OCI-LY3 (cell line): ENCODE data around the gene VWA1.
A peak's percentile ranks its signal among the peaks of the same experiment; 100 is the strongest.
"Not testable (repeated sequence)": the region's sequence is repeated elsewhere in the genome, so short reads cannot be mapped to it uniquely, and the experiment has no call there.

Experiments
- H2AFZ ChIP-seq: fragments of 200-600, 300-600 bp; shearing (Covaris generic); 2 replicates; pipeline ENCODE4 v1.6.0; 2014; ENCODE audit warnings: antibody characterized with exemption, low read depth, low read length
- H3K27ac ChIP-seq: fragments of 200-600, 300-600 bp; sonication (generic); 2 replicates; pipeline ENCODE4 v1.5.1; 2014; ENCODE audit warnings: mild to moderate bottlenecking, low read length, moderate library complexity, mixed read lengths
- H3K27me3 ChIP-seq: fragments of 200-600, 300-600 bp; sonication (generic); 2 replicates; pipeline ENCODE4 v1.6.1; 2014; ENCODE audit warnings: low read depth, low read length, mixed read lengths
- H3K36me3 ChIP-seq: fragments of 200-600, 300-600 bp; sonication (generic); replicated peaks from 2 replicates; pipeline ENCODE3; 2014; ENCODE audit warnings: low read depth, low read length, mixed read lengths
- H3K4me1 ChIP-seq: fragments of 300-600, 200-600 bp; sonication (generic); 2 replicates; pipeline ENCODE4 v1.6.1; 2014; ENCODE audit warnings: low read length, mixed read lengths
- H3K4me2 ChIP-seq: fragments of 200-600, 300-600 bp; sonication (generic); 2 replicates; pipeline ENCODE4 v1.6.1; 2014; ENCODE audit warnings: low read length, mixed read lengths
- H3K4me3 ChIP-seq: fragments of 300-600, 200-600 bp; sonication (generic); 2 replicates; pipeline ENCODE4 v1.5.1; 2014; ENCODE audit warnings: antibody characterized with exemption, mild to moderate bottlenecking, low read length, moderate library complexity
- H3K79me2 ChIP-seq: fragments of 300-600, 200-600 bp; shearing (Covaris generic); 2 replicates; pipeline ENCODE4 v1.6.1; 2014; ENCODE audit warnings: mild to moderate bottlenecking, low read length, mixed read lengths
- H3K9ac ChIP-seq: fragments of 300-600, 200-600 bp; shearing (Covaris generic); 2 replicates; pipeline ENCODE4 v1.6.0; 2014; ENCODE audit warnings: mild to moderate bottlenecking, low read length, moderate library complexity
- H3K9me3 ChIP-seq: fragments of 200-600, 300-600 bp; shearing (Covaris generic); 2 replicates; pipeline ENCODE4 v1.6.1; 2014; ENCODE audit warnings: low read length, mixed read lengths; ENCODE audit not compliant: insufficient read depth
- H4K20me1 ChIP-seq: fragments of 200-600, 300-600 bp; sonication (generic); 2 replicates; pipeline ENCODE4 v1.6.1; 2016; ENCODE audit warnings: low read length, mixed read lengths; ENCODE audit not compliant: insufficient read depth
- EZH2phosphoT487 ChIP-seq: fragments of 200-600 bp; shearing (Covaris generic); IDR thresholded peaks from 2 replicates; pipeline ENCODE4 v1.6.1; 2018; ENCODE audit warnings: antibody characterized with exemption, mixed run types, low read depth
- TF ChIP-seq, protein P1 (sequence below): fragments of 200-600, 300-600 bp; sonication (generic); IDR thresholded peaks from 2 replicates; pipeline ENCODE4 v1.5.1; 2014; ENCODE audit warnings: antibody characterized with exemption, low read length, low read depth

Gene VWA1

DNA sequence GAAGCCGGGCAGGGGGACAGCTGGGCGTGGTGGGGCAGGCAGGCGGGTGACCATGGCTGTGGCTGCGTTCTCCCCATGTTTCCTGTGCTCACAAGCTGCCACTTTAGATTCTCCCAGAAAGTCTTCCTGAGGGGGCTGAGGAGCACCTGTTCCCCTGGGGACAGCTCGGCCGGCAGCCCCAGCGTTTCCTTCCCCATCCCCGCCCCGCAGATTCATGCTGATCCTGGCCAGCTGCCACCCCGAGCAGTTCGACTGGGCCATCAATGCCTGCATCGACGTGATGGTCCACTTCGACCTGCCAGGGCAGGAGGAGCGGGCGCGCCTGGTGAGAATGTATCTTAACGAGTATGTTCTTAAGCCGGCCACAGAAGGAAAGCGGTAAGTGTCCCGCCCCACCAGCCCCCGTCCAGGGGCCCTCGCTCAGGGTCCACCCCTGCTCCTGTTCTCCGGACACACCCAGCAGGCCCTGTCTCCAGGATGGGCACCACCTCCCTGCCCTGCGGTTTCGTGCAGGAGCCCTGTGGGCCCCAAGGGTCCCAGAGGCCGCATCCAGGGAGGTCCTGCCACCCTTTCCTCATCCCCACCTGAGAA lies 25.1 kb downstream of the VWA1 start:
- Histone ChIP-seq H3K79me2 (no peaks in the 10 kb centered on the region), H3K4me1 (peaks cover 29% of the 10 kb centered on the region), H2AFZ (no peak overlapping the region), H3K27ac (no peak overlapping the region), H3K4me3 (no peak overlapping the region), H3K9me3 (no peaks in the 10 kb centered on the region), H3K27me3 (no peaks in the 10 kb centered on the region), H4K20me1 (no peaks in the 10 kb centered on the region), H3K9ac (no peak overlapping the region), H3K4me2 (no peak overlapping the region), H3K36me3 (no peaks in the 10 kb centered on the region)
- TF ChIP-seq, protein P1, sequence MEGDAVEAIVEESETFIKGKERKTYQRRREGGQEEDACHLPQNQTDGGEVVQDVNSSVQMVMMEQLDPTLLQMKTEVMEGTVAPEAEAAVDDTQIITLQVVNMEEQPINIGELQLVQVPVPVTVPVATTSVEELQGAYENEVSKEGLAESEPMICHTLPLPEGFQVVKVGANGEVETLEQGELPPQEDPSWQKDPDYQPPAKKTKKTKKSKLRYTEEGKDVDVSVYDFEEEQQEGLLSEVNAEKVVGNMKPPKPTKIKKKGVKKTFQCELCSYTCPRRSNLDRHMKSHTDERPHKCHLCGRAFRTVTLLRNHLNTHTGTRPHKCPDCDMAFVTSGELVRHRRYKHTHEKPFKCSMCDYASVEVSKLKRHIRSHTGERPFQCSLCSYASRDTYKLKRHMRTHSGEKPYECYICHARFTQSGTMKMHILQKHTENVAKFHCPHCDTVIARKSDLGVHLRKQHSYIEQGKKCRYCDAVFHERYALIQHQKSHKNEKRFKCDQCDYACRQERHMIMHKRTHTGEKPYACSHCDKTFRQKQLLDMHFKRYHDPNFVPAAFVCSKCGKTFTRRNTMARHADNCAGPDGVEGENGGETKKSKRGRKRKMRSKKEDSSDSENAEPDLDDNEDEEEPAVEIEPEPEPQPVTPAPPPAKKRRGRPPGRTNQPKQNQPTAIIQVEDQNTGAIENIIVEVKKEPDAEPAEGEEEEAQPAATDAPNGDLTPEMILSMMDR, result no peak
- TF ChIP-seq EZH2phosphoT487, result no peak

DNA sequence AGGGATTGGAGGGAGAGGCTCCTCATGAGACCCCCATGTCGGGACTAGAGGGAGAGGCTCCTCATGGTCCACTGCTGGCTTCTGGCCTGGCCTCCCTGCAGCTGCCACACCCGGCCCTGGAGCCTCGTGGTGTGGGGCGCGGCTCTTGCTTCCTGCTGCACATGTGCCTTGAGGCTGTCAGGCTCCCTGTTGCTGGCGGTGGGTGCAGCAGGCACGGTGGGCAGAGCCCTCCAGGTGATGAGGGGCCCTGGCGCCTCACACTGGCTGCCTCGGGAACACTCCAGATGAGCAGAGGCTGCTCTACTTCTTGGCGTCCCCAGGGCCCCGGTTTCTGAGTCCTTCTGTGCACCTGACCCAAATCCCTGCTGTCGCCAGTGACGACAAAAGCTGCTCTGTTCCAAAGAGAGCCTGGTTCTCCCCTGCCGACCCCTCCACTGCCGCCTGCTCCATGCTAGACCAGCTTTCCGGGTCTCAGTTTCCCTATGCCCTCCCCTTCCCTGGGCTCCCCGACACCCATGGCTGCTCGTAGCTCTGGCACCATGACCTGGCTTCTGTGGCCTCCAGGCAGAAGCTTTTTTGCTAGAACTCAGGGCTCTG lies 26.3 kb downstream of the VWA1 start:
- H3K4me3 ChIP-seq, result peak overlapping the region; percentile 64
- no peaks in the 10 kb centered on the region for H3K27me3 ChIP-seq
- TF ChIP-seq, protein P1, result no peak
- TF ChIP-seq EZH2phosphoT487, result no peak
- H4K20me1 ChIP-seq, result no peaks in the 10 kb centered on the region
- no peaks in the 10 kb centered on the region for H3K79me2 ChIP-seq
- peak overlapping the region; percentile 63 for H3K4me2 ChIP-seq
- no peaks in the 10 kb centered on the region for H3K9me3 ChIP-seq
- peak overlapping the region; percentile 67 for H2AFZ ChIP-seq
- no peaks in the 10 kb centered on the region for H3K36me3 ChIP-seq
- peak overlapping the region; percentile 38; the same call in 1 of the 2 replicates for H3K9ac ChIP-seq
- H3K27ac ChIP-seq, result no peak overlapping the region
- peaks cover 29% of the 10 kb centered on the region for H3K4me1 ChIP-seq

DNA sequence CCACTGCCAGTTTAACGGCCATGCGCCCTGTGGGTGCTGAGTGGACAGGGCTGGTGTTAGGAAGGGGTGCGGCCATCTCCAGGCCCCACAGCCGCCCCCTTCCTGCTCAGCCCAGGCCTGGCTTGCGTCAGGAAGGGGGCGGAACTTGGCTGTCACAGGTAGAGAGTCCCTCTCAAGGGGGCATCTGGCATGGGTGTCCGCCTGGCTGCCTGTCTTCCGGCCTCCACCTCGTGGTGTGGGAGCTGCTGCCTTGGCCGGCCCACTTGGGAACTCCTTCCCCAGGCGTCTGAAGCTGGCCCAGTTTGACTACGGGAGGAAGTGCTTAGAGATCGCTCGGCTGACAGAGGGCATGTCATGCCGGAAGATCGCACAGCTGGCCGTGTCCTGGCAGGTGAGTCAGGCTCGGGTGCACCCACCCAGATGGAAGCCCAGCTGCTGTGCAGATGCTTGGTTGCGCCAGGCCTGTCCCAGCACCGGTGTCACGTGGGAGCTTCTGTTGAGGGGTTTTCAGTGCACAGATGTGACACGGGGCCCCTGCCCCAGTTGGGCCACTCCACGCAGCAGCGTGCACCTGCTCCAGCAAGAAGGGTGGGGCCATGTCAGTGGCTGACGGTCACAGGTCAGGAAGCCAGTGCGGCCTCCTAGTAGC lies 27.0 kb downstream of the VWA1 start:
- no peaks in the 10 kb centered on the region for H3K36me3 ChIP-seq
- H3K9me3 ChIP-seq, result no peaks in the 10 kb centered on the region
- H3K4me1 ChIP-seq, result peaks cover 29% of the 10 kb centered on the region
- peak overlapping the region; percentile 67 for H2AFZ ChIP-seq
- peak overlapping the region; percentile 63 for H3K4me2 ChIP-seq
- H3K4me3 ChIP-seq, result peak overlapping the region; percentile 64
- no peaks in the 10 kb centered on the region for H4K20me1 ChIP-seq
- H3K27me3 ChIP-seq, result no peaks in the 10 kb centered on the region
- peak overlapping the region; percentile 38; the same call in 1 of the 2 replicates for H3K9ac ChIP-seq
- no peaks in the 10 kb centered on the region for H3K79me2 ChIP-seq
- H3K27ac ChIP-seq, result no peak overlapping the region
- TF ChIP-seq, protein P1, result no peak
- no peak for TF ChIP-seq EZH2phosphoT487

DNA sequence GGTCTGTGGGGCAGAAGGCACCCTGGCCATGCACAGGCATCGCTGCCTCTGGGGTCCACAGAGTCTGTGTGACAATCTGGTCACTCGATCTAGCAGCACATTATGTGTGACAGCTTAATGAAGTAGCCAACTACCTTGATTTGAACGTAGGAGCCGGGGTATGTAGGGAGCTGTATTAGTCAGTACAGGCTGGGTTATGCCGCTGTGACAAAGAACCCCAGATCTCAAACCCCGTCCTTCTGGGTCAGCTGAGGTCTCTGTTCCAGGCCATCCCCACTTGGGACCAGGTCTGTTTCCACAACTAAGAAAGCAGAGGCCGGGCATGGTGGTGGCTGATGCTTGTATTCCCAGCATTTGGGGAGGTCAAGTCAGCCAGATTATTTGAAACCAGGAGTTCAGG lies 27.8 kb downstream of the VWA1 start:
- TF ChIP-seq, protein P1, result no peak
- TF ChIP-seq EZH2phosphoT487, result no peak
- H3K27me3 ChIP-seq, result no peaks in the 10 kb centered on the region
- H3K4me2 ChIP-seq, result no peak overlapping the region
- H3K79me2 ChIP-seq, result no peaks in the 10 kb centered on the region
- no peaks in the 10 kb centered on the region for H3K36me3 ChIP-seq
- no peak overlapping the region for H3K27ac ChIP-seq
- no peak overlapping the region for H3K4me3 ChIP-seq
- H2AFZ ChIP-seq, result no peak overlapping the region
- no peaks in the 10 kb centered on the region for H3K9me3 ChIP-seq
- no peak overlapping the region for H3K9ac ChIP-seq
- H3K4me1 ChIP-seq, result peaks cover 29% of the 10 kb centered on the region
- no peaks in the 10 kb centered on the region for H4K20me1 ChIP-seq

DNA sequence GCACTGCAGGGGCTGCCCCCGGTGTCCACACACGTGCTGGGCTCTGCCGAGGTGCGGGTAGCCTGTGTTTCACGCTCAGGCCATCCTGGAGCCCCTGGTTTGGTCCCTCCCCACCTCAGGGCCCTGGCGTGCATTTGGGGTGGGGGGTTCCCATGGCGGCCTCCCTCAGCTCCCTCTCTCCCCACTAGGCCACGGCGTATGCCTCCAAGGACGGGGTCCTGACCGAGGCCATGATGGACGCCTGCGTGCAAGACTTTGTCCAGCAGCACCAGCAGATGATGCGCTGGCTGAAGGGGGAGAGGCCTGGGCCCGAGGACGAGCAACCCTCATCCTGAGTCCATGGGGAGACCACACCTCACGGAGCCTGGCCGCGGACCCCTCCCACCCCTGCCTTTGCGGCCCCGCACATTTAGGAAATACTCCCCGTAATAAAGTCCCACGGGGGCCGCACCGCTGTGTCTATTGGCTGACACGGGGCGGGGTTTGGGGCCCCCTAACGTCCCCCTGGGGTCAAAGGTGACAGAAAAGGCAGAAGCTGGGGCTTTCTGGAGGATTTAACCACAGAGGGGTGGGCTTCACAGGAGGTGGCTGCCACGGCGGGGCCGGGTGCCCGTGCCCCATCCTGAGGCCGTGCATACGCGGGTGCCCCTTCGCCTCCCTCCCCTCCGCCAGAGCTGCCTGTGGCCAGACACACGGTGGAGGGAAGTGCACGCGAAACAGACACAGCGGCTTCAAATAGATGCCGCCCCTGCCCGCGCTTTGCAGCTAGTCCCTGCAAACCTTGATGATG lies 32.9 kb downstream of the VWA1 start:
- not testable (repeated sequence) for H3K27me3 ChIP-seq, H3K9me3 ChIP-seq, H3K27ac ChIP-seq, H3K4me3 ChIP-seq, H3K36me3 ChIP-seq, H3K4me2 ChIP-seq, H4K20me1 ChIP-seq, H2AFZ ChIP-seq, H3K9ac ChIP-seq
- H3K4me1 ChIP-seq, result peaks cover 17% of the 10 kb centered on the region
- peaks cover 27% of the 10 kb centered on the region for H3K79me2 ChIP-seq
